GM18519 (cell line): ENCODE data around the gene RAB19.

ENCODE experiments used
- ATAC-seq: cut with Tn5 transposase; IDR thresholded peaks from one replicate; pipeline ENCODE4 v1.9.1; 2021; ENCODE audit warnings: mild to moderate bottlenecking, moderate library complexity; ENCODE audit not compliant: unreplicated experiment, low FRiP score

The RAB19 gene

GRCh38 chr7:140403878-140404564, at the start of gene RAB19:
RAB19 (plus strand) TSS chr7:140404058; CDS start chr7:140407647, 3,589 bp downstream.
- ATAC-seq, result no peak

GRCh38 chr7:140358024-140358411, 45.8 kb upstream of the RAB19 start:
- ATAC-seq, result no peak

- ATAC-seq, result no peak
Measured at GRCh38 chr7:140358412-140359051, 45.3 kb upstream of the RAB19 start.

- no peak for ATAC-seq
Measured at GRCh38 chr7:140360697-140361229, 43.1 kb upstream of the RAB19 start.

DNA sequence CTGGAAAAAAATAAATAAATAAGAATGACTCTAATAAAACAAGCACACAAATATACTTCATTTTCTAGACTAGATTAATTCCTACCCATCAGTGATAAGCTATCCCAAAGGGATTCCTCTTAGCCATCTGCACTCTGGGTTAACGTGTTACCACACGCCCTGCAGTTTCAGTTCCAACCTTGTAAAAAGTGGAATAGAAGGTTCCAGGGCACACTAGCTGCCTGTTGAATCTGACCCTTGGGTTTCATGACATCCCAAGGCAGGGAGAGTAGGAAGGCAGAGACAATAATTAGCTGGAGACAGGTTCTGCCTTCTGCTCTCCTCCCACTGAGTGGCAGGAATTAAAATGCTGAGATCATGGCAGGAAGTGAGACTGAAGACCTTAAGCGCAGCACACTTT, 39.0 kb upstream of the RAB19 start:
- no peak for ATAC-seq

DNA sequence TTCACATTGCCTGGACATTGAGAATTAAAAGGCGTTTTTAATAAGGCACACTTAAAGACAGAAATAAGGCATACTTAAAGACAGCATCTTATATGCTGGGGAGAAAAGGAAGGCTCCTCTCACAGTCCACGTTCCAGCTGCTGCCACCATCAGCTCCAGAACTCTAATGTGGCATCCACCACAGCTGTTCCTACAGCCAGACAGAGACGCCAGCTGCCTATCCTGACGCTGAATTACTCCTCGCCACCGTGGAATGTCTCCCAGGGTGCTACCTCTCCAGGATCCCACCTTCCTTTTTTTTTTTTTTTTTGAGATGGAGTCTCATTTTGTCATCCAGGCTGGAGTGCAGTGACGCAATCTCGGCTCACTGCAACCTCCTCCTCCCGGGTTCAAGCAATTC, 36.3 kb upstream of the RAB19 start:
- ATAC-seq, result no peak

DNA sequence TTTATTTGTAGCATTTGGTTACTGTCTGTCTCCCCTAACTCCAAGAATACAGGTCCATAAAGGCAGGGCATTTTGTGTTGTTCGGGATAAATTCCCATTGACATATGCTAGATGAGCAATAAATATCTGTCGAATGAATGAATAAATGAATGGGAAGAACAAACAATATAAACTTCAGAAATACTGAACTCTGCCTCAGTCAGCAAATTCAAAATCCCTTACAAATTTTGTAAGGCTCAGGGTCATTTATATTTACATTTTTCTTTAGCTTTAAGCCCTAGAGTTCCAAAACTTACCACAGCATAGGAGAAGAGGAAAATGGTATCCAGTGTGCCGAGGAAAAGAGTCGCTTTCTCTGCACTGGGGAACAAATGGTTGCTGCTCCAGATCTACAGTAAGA, 34.6 kb upstream of the RAB19 start:
- no peak for ATAC-seq

- ATAC-seq, result no peak
Measured at GRCh38 chr7:140375323-140375722, 28.5 kb upstream of the RAB19 start.

DNA sequence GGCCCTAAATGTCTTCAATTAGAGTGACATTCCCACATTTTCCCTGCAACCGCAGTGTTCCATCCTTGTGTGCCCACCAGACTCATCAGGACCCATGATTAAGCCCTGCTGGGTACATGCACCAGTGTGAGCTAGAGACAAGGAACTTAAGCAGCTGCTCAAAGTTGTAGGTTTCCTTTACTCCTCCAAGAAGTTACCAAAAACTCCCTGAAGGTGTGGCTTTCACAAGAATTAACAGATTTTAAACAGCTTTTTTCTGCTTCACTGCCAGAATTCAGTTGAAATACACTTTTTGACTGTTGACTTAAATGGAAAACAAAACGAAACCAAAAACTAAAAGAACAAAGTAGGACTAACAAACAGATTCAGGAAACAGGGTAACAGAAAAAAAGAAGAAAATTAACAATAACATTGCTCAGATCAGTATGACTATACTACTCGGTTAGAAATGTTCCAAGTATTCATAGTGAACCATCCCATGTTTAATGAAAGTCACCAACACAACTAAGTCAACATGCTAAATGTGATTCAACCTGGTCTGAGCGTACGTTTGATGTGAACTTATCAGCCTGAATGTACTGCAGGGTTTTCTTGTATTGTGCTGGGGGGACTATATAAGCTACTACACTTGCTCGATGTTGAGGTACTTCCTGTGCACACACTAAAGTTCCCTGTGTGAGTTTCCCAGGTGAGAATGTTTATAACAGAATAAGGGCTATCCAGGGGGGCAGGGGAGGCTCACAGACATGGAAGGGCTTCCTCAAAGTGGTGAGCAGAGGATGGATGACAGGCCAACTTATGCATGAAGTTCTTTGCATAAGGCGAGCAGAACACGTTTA, 27.7 kb upstream of the RAB19 start:
- ATAC-seq, result no peak

GRCh38 chr7:140383954-140384713, 19.7 kb upstream of the RAB19 start:
- ATAC-seq, result no peak

DNA sequence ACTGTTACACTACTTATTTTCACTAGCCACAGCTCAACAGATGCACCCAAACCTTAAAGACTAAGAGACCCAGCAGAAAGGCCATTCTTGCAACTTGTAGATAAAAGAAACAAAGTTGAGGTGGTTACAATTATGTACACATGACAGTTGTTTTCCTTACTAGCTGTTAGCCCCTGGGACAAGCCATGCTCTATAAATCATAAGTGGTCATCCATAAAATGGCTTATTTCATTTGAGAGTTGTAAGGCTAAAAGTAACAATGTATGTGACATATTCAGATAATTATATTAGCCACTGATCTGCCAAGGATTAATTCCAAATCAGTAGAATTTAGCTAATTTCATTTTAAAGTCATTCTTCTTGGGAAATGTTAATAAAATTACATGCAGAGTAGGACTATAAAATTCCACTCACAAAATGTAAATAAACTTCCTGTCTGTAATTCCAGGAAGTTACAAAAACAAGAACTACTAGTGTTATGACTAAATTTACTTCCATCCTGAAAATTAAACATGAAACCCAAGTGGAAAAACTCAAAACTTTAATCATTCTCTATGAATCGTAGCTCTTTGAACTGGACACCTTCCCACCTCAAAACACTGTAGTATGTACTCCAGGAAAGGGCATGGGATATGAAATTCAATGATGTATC, 18.8 kb upstream of the RAB19 start:
- no peak for ATAC-seq

GRCh38 chr7:140389445-140389844, 14.4 kb upstream of the RAB19 start:
- no peak for ATAC-seq

GRCh38 chr7:140390034-140390433, 13.8 kb upstream of the RAB19 start:
- no peak for ATAC-seq

GRCh38 chr7:140390466-140391190, 13.2 kb upstream of the RAB19 start:
- ATAC-seq, result peak; percentile 67

DNA sequence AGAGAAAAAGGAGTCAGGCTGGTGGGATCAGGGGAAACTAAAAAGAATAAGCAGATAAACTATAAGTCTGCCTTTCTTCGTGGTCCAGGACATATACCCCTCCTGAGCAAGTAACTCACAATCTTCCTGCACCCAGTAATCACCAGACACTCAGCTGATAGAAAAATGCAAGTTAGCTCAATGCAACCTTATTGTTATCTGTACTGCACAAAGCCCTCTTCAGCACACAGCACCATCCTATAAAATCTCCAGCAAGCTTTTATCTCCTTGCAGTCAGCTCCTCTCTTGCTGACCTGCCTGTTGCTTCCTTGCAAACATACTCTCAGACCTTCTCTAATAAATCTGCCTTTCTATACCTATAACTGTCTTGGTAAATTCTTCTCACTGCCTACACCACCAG, 12.2 kb upstream of the RAB19 start:
- no peak for ATAC-seq

DNA sequence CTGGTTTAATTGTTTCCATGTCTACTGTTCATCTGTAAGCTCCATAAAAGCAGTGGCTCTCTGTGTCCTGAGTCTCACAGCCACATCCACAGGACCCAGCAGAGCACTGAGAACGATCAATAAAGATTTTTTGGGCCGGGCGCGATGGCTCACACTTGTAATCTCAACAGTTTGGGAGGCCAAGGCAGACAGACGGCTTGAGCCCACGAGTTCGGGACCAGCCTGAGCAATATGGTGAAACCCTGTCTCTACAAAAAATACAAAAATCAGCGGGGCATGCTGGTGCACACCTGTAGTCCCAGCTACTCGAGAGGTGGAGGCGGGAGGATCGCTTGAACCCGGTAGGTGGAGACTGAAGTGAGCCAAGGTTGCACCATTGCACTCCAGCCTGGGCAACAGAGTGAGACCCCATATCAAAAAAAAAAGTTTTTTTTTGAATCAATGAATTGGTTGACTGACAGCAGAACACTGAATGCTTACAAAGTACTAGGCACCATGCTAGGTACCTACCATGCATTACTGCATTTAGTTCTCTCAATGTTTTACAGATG, 10.0 kb upstream of the RAB19 start:
- no peak for ATAC-seq

GRCh38 chr7:140397784-140398750, 5.8 kb upstream of the RAB19 start, which contains the start of gene SLC37A3:
SLC37A3 (minus strand) TSS chr7:140398530; CDS start chr7:140382526, 16,004 bp downstream.
- ATAC-seq, result peak; percentile 95

DNA sequence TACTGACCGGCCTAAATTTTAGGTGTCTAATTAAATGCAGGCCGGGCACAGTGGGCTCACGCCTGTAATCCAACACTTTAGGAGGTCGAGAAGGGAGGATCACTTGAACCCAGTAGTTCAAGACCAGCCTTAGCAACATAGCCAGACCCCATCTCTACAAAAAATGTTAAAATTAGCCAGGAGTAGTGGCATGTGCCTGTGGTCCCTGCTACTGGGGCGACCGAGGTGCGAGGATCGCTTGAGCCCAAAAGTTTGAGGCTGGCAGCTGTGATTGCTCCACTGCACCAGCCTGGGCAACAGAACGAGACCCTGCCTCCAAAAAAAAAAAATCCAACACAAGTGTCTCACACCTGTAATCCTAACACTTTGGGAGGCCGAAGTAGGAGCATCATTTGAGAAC, 5.0 kb upstream of the RAB19 start:
- no peak for ATAC-seq
